AML-193 (cell line): Measurements from ENCODE around the gene GCDH.

Experiments used
- DNase-seq, 2 experiments: peaks; one replicate each; lab custom pipeline; 2025; lab: John Stamatoyannopoulos, UW

GCDH gene

DNA sequence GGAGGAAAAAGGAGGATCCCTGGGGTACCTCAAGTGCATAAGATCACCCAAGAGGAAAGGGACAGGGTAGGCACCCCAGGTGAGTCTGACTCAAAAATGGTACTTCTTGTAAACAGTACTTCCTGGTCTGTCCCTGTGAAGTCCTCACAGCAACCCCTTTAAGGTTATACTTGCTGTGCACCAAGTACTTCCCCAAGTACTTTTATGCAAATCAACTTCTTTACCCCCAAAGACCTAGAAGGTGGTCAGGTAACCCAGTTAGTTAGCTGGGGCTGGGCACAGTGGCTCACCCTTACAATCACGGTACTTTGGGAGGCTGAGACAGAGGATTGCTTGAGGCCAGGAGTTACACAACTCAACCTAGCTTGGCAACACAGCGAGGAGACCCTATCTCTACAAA is 49.9 kb downstream of the GCDH start:
- no peak for DNase-seq

- no peak for DNase-seq
Measured at GRCh38 chr19:12943437-12944044, 52.6 kb downstream of the GCDH start.

GRCh38 chr19:12944104-12944674 is 53.2 kb downstream of the GCDH start:
- DNase-seq, result no peak

- DNase-seq, result peak; percentile 87 to 90
Measured at GRCh38 chr19:12945479-12946091, 54.6 kb downstream of the GCDH start, which contains the start of gene RAD23A. Gene RAD23A, plus strand, starts transcription at chr19:12945862. Its CDS starts 87 bp downstream, at chr19:12945949.

GRCh38 chr19:12946092-12946721 is 55.2 kb downstream of the GCDH start:
- DNase-seq, result no peak

- DNase-seq, result no peak
Measured at GRCh38 chr19:12946731-12947496, 56.0 kb downstream of the GCDH start.

DNA sequence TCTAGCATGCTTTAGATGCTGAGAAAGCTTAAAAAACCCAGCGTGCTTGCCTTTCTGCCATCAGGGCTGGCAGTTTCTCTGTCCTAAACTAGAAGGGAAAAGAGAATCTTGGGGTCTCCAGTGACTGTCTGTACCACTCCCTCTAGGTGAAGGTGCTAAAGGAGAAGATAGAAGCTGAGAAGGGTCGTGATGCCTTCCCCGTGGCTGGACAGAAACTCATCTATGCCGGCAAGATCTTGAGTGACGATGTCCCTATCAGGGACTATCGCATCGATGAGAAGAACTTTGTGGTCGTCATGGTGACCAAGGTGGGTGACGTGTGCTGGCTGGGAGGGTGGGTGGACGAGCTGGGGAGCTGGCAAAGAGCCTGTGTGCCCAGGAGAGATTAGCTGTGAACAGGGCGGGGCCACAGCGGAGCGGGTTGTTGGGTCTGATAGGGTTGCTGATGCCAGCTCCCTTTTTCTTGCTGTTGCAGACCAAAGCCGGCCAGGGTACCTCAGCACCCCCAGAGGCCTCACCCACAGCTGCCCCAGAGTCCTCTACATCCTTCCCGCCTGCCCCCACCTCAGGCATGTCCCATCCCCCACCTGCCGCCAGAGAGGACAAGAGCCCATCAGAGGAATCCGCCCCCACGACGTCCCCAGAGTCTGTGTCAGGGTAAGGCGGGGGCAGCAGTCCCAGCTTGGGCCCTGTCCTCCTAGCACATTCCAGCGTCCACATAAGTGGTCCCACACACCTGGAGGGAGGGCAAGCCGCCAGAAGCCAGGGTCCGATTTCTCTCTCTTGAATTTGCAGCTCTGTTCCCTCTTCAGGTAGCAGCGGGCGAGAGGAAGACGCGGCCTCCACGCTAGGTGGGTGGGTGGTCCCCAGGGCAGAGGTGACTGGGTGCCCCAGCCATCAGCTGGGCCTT is 57.0 kb downstream of the GCDH start:
- no peak for DNase-seq

- DNase-seq, result no peak
Measured at GRCh38 chr19:12948612-12949362, 57.8 kb downstream of the GCDH start.
